ENCODE data around the gene COL15A1.

The COL15A1 gene

DNA sequence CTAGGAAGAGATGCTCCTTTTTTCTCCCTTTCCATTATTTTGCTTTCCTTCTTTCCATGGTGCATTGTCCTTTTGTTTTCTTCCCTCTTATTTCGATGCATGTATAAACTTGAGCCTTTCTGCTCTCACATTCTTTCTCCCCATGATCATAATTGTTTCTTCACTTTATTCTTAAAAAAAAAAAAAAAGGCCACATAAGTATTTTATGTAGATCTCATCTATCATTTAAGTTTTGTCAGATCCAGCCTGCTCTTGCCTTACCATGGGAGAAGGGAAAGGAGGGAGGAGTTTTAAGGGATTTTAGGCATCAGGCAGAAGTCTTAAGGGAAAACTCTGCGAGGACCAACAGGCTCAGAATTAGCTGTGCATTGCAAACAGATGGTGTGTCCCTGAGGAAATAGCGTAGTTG, 172.3 kb downstream of the COL15A1 start:
- H3K9ac ChIP-seq (ENCODE audit: low read length): no peak overlapping the region
- no peaks in the 10 kb centered on the region for H3K36me3 ChIP-seq (ENCODE audit: control insufficient read depth, insufficient read depth, low read length)
- no peak overlapping the region for H3K4me3 ChIP-seq (ENCODE audit: low read length)
- peaks cover 28% of the 10 kb centered on the region for H3K4me1 ChIP-seq (ENCODE audit: control insufficient read depth, insufficient read depth, low read length)
- no peaks in the 10 kb centered on the region for H3K27me3 ChIP-seq (ENCODE audit: control insufficient read depth, insufficient read depth, low read length)
- H3K27ac ChIP-seq (ENCODE audit: low read depth, low read length): no peak overlapping the region

GRCh38 chr9:99118782-99119466, 175.2 kb downstream of the COL15A1 start:
- peaks cover 19% of the 10 kb centered on the region for H3K4me1 ChIP-seq (ENCODE audit: control insufficient read depth, insufficient read depth, low read length)

GRCh38 chr9:99119976-99120655, 176.4 kb downstream of the COL15A1 start:
- no peak overlapping the region for H3K4me3 ChIP-seq (ENCODE audit: low read length)
- H3K4me1 ChIP-seq (ENCODE audit: control insufficient read depth, insufficient read depth, low read length): peaks cover 8% of the 10 kb centered on the region
- no peak overlapping the region for H3K9ac ChIP-seq (ENCODE audit: low read length)
- no peak overlapping the region for H3K27ac ChIP-seq (ENCODE audit: low read depth, low read length)
- no peaks in the 10 kb centered on the region for H3K27me3 ChIP-seq (ENCODE audit: control insufficient read depth, insufficient read depth, low read length)
- no peaks in the 10 kb centered on the region for H3K36me3 ChIP-seq (ENCODE audit: control insufficient read depth, insufficient read depth, low read length)

More at GRCh38 chr9:99118782-99119466, 175.2 kb downstream of the COL15A1 start:
- H3K9ac ChIP-seq (ENCODE audit: low read length): no peak overlapping the region
- no peak overlapping the region for H3K4me3 ChIP-seq (ENCODE audit: low read length)
- no peaks in the 10 kb centered on the region for H3K27me3 ChIP-seq (ENCODE audit: control insufficient read depth, insufficient read depth, low read length)
- no peaks in the 10 kb centered on the region for H3K36me3 ChIP-seq (ENCODE audit: control insufficient read depth, insufficient read depth, low read length)
- no peak overlapping the region for H3K27ac ChIP-seq (ENCODE audit: low read depth, low read length)

Measured in rectal smooth muscle tissue (tissue), 1 donor.